22Rv1 (cell line): ENCODE data around the gene F5.

Source experiments
- CTCF ChIP-seq: fragments of 450-650 bp; IDR thresholded peaks from 2 replicates; pipeline ENCODE4 v1.5.1; 2017; ENCODE audit warnings: mild to moderate bottlenecking
- ZFX ChIP-seq: fragments of 450-650 bp; IDR thresholded peaks from 2 replicates; pipeline ENCODE4 v1.6.1; 2017; ENCODE audit warnings: antibody characterized with exemption, borderline replicate concordance

- TF ChIP-seq CTCF (no peak), ZFX (no peak)
Measured at GRCh38 chr1:169508432-169509338, 77.6 kb downstream of the F5 start.
